ENCODE measurements around the gene WDR45. TPM values are rescaled to one million over a fixed set of nuclear protein-coding genes. Genes with fewer than 3 reads are reported as not detected.

The WDR45 gene
- total and polyA plus RNA-seq, 2 of the 13 experiments (the other 11 are each of a cell fraction or from before 2014, with no cell fraction given) = 16.4 to 65.5 TPM

DNA sequence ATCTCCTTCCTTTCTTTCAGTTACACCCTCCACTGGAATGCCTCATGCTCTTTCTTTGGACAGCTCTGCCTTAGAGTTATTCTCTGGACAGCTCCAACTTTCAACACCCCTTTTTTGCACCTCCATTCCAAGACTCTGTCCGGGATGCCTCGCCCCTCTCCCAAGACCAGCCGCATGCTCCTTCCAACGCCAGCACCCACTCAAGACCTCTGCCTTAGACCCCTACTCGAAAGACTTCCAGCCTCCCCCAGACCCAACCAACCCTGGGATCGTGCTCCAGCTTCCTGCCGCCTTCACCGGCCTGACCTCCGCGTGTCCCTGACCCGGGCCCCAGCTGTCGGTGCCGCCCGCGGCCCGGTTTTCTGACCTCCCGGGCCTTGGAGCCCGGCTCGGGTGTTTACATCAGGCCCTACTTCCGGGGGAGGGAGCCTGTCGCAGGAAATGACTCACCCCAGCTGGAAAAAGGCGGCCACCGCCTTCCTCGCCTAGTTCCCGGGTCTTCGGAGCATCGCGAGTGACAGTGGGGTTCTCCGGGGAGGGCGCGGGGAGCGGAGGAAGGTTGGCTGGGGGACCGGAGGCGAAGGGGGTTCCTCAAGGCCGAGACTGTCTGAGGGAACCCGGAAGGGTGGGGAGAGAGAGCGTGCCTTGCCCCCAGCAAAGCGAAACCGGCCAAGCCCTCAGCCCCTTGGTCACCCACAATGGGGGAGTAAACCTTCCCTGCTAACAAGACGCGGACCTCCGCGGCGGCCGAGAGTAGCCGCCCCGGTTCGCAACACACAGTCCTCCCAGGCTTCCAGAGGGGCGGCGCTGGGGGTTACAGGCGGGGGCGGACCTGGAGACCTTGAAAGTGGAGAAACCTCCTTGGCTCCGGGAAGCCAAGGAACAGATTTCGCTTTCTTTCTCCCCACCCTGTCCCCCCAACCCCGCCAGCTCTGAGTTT is at the start of gene WDR45 (continued):
- no peak for TF ChIP-seq ZNF547 (CRISPR knock-in tag; IDR thresholded peaks at IDR 0.05)
- peak; percentile 50; a peak in 2 of 4 replicates for TF ChIP-seq NR2F1 (CRISPR knock-in tag; IDR thresholded peaks at IDR 0.05)
- TF ChIP-seq, protein P1, sequence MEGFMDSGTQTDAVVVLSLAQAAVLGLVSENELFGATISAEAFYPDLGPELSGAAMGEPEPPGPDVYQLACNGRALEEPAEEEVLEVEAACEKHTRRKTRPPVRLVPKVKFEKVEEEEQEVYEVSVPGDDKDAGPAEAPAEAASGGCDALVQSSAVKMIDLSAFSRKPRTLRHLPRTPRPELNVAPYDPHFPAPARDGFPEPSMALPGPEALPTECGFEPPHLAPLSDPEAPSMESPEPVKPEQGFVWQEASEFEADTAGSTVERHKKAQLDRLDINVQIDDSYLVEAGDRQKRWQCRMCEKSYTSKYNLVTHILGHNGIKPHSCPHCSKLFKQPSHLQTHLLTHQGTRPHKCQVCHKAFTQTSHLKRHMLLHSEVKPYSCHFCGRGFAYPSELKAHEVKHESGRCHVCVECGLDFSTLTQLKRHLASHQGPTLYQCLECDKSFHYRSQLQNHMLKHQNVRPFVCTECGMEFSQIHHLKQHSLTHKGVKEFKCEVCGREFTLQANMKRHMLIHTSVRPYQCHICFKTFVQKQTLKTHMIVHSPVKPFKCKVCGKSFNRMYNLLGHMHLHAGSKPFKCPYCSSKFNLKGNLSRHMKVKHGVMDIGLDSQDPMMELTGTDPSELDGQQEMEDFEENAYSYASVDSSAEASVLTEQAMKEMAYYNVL (CRISPR knock-in tag; IDR thresholded peaks at IDR 0.05; ENCODE audit: borderline replicate concordance) = no peak
- TF ChIP-seq, protein P2, sequence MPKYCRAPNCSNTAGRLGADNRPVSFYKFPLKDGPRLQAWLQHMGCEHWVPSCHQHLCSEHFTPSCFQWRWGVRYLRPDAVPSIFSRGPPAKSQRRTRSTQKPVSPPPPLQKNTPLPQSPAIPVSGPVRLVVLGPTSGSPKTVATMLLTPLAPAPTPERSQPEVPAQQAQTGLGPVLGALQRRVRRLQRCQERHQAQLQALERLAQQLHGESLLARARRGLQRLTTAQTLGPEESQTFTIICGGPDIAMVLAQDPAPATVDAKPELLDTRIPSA (CRISPR knock-in tag; IDR thresholded peaks at IDR 0.05; ENCODE audit: borderline replicate concordance) = no peak
- no peak for TF ChIP-seq ZNF263 (CRISPR knock-in tag; IDR thresholded peaks at IDR 0.05)
- TF ChIP-seq CBX2 (IDR thresholded peaks at IDR 0.05; ENCODE audit: low read depth, low read length) = no peak
- TF ChIP-seq CBX2 (CRISPR knock-in tag; IDR thresholded peaks at IDR 0.05; ENCODE audit: low read depth) = no peak
- TF ChIP-seq, protein P3, sequence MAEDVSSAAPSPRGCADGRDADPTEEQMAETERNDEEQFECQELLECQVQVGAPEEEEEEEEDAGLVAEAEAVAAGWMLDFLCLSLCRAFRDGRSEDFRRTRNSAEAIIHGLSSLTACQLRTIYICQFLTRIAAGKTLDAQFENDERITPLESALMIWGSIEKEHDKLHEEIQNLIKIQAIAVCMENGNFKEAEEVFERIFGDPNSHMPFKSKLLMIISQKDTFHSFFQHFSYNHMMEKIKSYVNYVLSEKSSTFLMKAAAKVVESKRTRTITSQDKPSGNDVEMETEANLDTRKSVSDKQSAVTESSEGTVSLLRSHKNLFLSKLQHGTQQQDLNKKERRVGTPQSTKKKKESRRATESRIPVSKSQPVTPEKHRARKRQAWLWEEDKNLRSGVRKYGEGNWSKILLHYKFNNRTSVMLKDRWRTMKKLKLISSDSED (CRISPR knock-in tag; IDR thresholded peaks at IDR 0.05) = no peak
- TF ChIP-seq, protein P4, sequence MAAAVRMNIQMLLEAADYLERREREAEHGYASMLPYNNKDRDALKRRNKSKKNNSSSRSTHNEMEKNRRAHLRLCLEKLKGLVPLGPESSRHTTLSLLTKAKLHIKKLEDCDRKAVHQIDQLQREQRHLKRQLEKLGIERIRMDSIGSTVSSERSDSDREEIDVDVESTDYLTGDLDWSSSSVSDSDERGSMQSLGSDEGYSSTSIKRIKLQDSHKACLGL (CRISPR knock-in tag; IDR thresholded peaks at IDR 0.05) = peak; percentile 65; the same call in 1 of the 2 replicates
- TF ChIP-seq TGIF2 (CRISPR knock-in tag; IDR thresholded peaks at IDR 0.05) = no peak
- no peak for TF ChIP-seq KLF13 (CRISPR knock-in tag; IDR thresholded peaks at IDR 0.05)
- peak; percentile 35; the same call in 1 of the 2 replicates for TF ChIP-seq RXRB (CRISPR knock-in tag; IDR thresholded peaks at IDR 0.05; ENCODE audit: borderline replicate concordance)
- TF ChIP-seq, protein P5, sequence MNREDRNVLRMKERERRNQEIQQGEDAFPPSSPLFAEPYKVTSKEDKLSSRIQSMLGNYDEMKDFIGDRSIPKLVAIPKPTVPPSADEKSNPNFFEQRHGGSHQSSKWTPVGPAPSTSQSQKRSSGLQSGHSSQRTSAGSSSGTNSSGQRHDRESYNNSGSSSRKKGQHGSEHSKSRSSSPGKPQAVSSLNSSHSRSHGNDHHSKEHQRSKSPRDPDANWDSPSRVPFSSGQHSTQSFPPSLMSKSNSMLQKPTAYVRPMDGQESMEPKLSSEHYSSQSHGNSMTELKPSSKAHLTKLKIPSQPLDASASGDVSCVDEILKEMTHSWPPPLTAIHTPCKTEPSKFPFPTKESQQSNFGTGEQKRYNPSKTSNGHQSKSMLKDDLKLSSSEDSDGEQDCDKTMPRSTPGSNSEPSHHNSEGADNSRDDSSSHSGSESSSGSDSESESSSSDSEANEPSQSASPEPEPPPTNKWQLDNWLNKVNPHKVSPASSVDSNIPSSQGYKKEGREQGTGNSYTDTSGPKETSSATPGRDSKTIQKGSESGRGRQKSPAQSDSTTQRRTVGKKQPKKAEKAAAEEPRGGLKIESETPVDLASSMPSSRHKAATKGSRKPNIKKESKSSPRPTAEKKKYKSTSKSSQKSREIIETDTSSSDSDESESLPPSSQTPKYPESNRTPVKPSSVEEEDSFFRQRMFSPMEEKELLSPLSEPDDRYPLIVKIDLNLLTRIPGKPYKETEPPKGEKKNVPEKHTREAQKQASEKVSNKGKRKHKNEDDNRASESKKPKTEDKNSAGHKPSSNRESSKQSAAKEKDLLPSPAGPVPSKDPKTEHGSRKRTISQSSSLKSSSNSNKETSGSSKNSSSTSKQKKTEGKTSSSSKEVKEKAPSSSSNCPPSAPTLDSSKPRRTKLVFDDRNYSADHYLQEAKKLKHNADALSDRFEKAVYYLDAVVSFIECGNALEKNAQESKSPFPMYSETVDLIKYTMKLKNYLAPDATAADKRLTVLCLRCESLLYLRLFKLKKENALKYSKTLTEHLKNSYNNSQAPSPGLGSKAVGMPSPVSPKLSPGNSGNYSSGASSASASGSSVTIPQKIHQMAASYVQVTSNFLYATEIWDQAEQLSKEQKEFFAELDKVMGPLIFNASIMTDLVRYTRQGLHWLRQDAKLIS (CRISPR knock-in tag; IDR thresholded peaks at IDR 0.05) = no peak
- TF ChIP-seq, protein P6, sequence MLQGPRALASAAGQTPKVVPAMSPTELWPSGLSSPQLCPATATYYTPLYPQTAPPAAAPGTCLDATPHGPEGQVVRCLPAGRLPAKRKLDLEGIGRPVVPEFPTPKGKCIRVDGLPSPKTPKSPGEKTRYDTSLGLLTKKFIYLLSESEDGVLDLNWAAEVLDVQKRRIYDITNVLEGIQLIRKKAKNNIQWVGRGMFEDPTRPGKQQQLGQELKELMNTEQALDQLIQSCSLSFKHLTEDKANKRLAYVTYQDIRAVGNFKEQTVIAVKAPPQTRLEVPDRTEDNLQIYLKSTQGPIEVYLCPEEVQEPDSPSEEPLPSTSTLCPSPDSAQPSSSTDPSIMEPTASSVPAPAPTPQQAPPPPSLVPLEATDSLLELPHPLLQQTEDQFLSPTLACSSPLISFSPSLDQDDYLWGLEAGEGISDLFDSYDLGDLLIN (CRISPR knock-in tag; IDR thresholded peaks at IDR 0.05; ENCODE audit: borderline replicate concordance) = no peak
- TF ChIP-seq, protein P7, sequence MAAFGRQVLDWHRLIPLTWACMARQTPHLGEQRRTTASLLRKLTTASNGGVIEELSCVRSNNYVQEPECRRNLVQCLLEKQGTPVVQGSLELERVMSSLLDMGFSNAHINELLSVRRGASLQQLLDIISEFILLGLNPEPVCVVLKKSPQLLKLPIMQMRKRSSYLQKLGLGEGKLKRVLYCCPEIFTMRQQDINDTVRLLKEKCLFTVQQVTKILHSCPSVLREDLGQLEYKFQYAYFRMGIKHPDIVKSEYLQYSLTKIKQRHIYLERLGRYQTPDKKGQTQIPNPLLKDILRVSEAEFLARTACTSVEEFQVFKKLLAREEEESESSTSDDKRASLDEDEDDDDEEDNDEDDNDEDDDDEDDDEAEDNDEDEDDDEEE (CRISPR knock-in tag; IDR thresholded peaks at IDR 0.05) = 0 out of 2 replicates have a peak, but pooled peaks have one; percentile 45
- TF ChIP-seq PLRG1 (conservative IDR thresholded peaks at IDR 0.05) = no peak
- peak; percentile 54; the same call in 1 of the 2 replicates for TF ChIP-seq HOXA3 (CRISPR knock-in tag; IDR thresholded peaks at IDR 0.05)
- TF ChIP-seq KLF9 (CRISPR knock-in tag; IDR thresholded peaks at IDR 0.05; ENCODE audit: low read depth) = no peak
